ENCODE measurements around the gene NTF3. TPM values are rescaled to one million over a fixed set of nuclear protein-coding genes. Genes with fewer than 3 reads are reported as not detected.

The NTF3 gene
- total RNA-seq, 1 donor from 2014 or later: 8.9 TPM

- peaks cover 6% of the 10 kb centered on the region for H3K36me3 Mint-ChIP-seq (ENCODE audit: low read depth, unreplicated experiment)
- peaks cover 48% of the 10 kb centered on the region for H3K27me3 Mint-ChIP-seq (ENCODE audit: low read depth, unreplicated experiment)
- peaks cover 2% of the 10 kb centered on the region for H3K9me3 Mint-ChIP-seq (ENCODE audit: unreplicated experiment)
- Histone ChIP-seq H3K4me3 (ENCODE audit: insufficient read depth, low read depth, low read length) (no peak overlapping the region), H2AFZ (ENCODE audit: low read depth, low read length) (no peak overlapping the region), H3K79me2 (ENCODE audit: insufficient read depth, low read length) (no peaks in the 10 kb centered on the region), H3K36me3 (ENCODE audit: insufficient read depth, low read length) (no peaks in the 10 kb centered on the region), H3K4me1 (ENCODE audit: insufficient read depth, low read length) (no peaks in the 10 kb centered on the region), H3K4me2 (ENCODE audit: low read length) (no peak overlapping the region), H3K27ac (ENCODE audit: low read depth, low read length) (no peak overlapping the region), H3K9ac (ENCODE audit: low read length) (no peak overlapping the region), H4K20me1 (ENCODE audit: insufficient read depth, low read length) (no peaks in the 10 kb centered on the region), H3K9me3 (ENCODE audit: insufficient read depth, low read depth, low read length) (no peaks in the 10 kb centered on the region), H3K27me3 (ENCODE audit: insufficient read depth, low read length) (peaks cover 2% of the 10 kb centered on the region)
- no peak for DNase-seq (ENCODE audit: low read depth)
- H3K27ac Mint-ChIP-seq (ENCODE audit: unreplicated experiment): no peak overlapping the region
- FAIRE-seq: no peak
- H3K4me1 Mint-ChIP-seq (ENCODE audit: low read depth, unreplicated experiment): peaks cover 3% of the 10 kb centered on the region
- no peak for TF ChIP-seq EZH2 (IDR thresholded peaks at IDR 0.05; ENCODE audit: insufficient read depth, low read length)
- TF ChIP-seq, protein P1, sequence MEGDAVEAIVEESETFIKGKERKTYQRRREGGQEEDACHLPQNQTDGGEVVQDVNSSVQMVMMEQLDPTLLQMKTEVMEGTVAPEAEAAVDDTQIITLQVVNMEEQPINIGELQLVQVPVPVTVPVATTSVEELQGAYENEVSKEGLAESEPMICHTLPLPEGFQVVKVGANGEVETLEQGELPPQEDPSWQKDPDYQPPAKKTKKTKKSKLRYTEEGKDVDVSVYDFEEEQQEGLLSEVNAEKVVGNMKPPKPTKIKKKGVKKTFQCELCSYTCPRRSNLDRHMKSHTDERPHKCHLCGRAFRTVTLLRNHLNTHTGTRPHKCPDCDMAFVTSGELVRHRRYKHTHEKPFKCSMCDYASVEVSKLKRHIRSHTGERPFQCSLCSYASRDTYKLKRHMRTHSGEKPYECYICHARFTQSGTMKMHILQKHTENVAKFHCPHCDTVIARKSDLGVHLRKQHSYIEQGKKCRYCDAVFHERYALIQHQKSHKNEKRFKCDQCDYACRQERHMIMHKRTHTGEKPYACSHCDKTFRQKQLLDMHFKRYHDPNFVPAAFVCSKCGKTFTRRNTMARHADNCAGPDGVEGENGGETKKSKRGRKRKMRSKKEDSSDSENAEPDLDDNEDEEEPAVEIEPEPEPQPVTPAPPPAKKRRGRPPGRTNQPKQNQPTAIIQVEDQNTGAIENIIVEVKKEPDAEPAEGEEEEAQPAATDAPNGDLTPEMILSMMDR (IDR thresholded peaks at IDR 0.05; ENCODE audit: insufficient read depth, low read depth, low read length): no peak
- H3K4me3 Mint-ChIP-seq (ENCODE audit: unreplicated experiment): no peak overlapping the region
These were observed 78.4 kb downstream of the NTF3 start for GRCh38 chr12:5510251-5510805.

- H3K27me3 ChIP-seq (ENCODE audit: insufficient read depth, low read length): peaks cover 2% of the 10 kb centered on the region
- no peak overlapping the region for H3K4me2 ChIP-seq (ENCODE audit: low read length)
- peaks cover 6% of the 10 kb centered on the region for H3K36me3 Mint-ChIP-seq (ENCODE audit: low read depth, unreplicated experiment)
- H3K36me3 ChIP-seq (ENCODE audit: insufficient read depth, low read length): no peaks in the 10 kb centered on the region
- H3K4me3 ChIP-seq (ENCODE audit: insufficient read depth, low read depth, low read length): no peak overlapping the region
- TF ChIP-seq EZH2 (IDR thresholded peaks at IDR 0.05; ENCODE audit: insufficient read depth, low read length): no peak
- TF ChIP-seq, protein P1 (IDR thresholded peaks at IDR 0.05; ENCODE audit: insufficient read depth, low read depth, low read length): no peak
- peaks cover 46% of the 10 kb centered on the region for H3K27me3 Mint-ChIP-seq (ENCODE audit: low read depth, unreplicated experiment)
- H3K4me3 Mint-ChIP-seq (ENCODE audit: unreplicated experiment): no peak overlapping the region
- no peaks in the 10 kb centered on the region for H3K9me3 ChIP-seq (ENCODE audit: insufficient read depth, low read depth, low read length)
- no peak overlapping the region for H2AFZ ChIP-seq (ENCODE audit: low read depth, low read length)
- H3K79me2 ChIP-seq (ENCODE audit: insufficient read depth, low read length): no peaks in the 10 kb centered on the region
- no peaks in the 10 kb centered on the region for H4K20me1 ChIP-seq (ENCODE audit: insufficient read depth, low read length)
- H3K4me1 ChIP-seq (ENCODE audit: insufficient read depth, low read length): no peaks in the 10 kb centered on the region
- no peak overlapping the region for H3K27ac Mint-ChIP-seq (ENCODE audit: unreplicated experiment)
- peaks cover 3% of the 10 kb centered on the region for H3K4me1 Mint-ChIP-seq (ENCODE audit: low read depth, unreplicated experiment)
- FAIRE-seq: no peak
- no peak for DNase-seq (ENCODE audit: low read depth)
- H3K9ac ChIP-seq (ENCODE audit: low read length): no peak overlapping the region
- peaks cover 2% of the 10 kb centered on the region for H3K9me3 Mint-ChIP-seq (ENCODE audit: unreplicated experiment)
- no peak overlapping the region for H3K27ac ChIP-seq (ENCODE audit: low read depth, low read length)
These were observed 79.3 kb downstream of the NTF3 start for GRCh38 chr12:5511256-5511643.

Measured in astrocyte (in vitro differentiated cells and primary cell).